ENCODE results near the gene METTL25B. TPM values are rescaled to one million over a fixed set of nuclear protein-coding genes. Genes with fewer than 3 reads are reported as not detected.

The METTL25B gene
- total and polyA plus RNA-seq, 10 of the 15 experiments (the other 5 are each of a cell fraction or from before 2014, with no cell fraction given) = 5.9 to 25.2 (median 13.5) TPM

DNA sequence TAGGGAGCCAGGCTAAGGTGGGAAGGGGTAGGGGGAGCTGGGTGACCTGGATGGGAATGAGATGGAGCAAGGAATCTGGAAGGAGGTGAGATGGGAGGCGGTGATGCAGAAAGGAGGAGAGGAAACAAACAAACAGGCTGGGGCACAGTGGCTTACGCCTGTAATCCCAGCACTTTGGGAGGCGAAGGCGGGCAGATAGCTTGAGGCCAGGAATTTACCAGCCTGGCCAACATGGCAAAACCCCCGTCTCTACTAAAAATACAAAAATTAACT, 33.6 kb upstream of the METTL25B start (continued):
- TF ChIP-seq, protein P1, sequence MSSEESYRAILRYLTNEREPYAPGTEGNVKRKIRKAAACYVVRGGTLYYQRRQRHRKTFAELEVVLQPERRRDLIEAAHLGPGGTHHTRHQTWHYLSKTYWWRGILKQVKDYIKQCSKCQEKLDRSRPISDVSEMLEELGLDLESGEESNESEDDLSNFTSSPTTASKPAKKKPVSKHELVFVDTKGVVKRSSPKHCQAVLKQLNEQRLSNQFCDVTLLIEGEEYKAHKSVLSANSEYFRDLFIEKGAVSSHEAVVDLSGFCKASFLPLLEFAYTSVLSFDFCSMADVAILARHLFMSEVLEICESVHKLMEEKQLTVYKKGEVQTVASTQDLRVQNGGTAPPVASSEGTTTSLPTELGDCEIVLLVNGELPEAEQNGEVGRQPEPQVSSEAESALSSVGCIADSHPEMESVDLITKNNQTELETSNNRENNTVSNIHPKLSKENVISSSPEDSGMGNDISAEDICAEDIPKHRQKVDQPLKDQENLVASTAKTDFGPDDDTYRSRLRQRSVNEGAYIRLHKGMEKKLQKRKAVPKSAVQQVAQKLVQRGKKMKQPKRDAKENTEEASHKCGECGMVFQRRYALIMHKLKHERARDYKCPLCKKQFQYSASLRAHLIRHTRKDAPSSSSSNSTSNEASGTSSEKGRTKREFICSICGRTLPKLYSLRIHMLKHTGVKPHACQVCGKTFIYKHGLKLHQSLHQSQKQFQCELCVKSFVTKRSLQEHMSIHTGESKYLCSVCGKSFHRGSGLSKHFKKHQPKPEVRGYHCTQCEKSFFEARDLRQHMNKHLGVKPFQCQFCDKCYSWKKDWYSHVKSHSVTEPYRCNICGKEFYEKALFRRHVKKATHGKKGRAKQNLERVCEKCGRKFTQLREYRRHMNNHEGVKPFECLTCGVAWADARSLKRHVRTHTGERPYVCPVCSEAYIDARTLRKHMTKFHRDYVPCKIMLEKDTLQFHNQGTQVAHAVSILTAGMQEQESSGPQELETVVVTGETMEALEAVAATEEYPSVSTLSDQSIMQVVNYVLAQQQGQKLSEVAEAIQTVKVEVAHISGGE (CRISPR knock-in tag; IDR thresholded peaks at IDR 0.05) = no peak
- no peak for TF ChIP-seq FOXM1 (IDR thresholded peaks at IDR 0.05; ENCODE audit: low read depth, low read length)
- no peak for TF ChIP-seq CEBPB (IDR thresholded peaks at IDR 0.05; ENCODE audit: borderline replicate concordance in 1 of 2, low read depth in 2 of 2, low read length in 2 of 2)
- no peak for TF ChIP-seq SIN3A (IDR thresholded peaks at IDR 0.05; ENCODE audit: low read depth, low read length)

DNA sequence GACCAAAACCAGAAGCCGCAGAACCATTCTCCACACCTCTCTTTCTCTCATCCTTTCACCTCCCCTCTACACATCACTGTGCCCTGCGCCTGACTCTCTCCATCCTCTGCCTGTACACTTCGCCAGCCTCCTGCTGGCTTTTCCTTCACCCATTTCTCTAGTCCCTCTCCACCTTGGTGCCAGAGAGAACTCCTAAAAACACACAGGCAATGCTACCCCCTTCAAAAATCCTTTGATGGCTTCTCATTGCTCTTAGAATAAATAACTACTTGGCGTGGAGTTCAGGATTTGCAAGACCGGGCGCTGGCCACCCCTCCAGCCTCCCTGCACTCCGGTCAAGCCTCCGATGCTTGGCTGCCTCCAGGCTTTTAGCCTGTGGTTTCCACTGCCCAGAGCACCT, 31.5 kb upstream of the METTL25B start:
- Histone ChIP-seq H2AFZ (ENCODE audit: control insufficient read depth, low read depth, low read length) (no peak overlapping the region), H3K36me3 (ENCODE audit: control insufficient read depth in 2 of 2, insufficient read depth in 2 of 2, low read length in 1 of 2) (no peaks in the 10 kb centered on the region), H3K4me1 (ENCODE audit: control insufficient read depth, insufficient read depth, low read length) (no peaks in the 10 kb centered on the region), H3K9ac (ENCODE audit: control insufficient read depth, insufficient read depth, low read length) (no peak overlapping the region), H3K9me3 (replicated peaks; ENCODE audit: control insufficient read depth, insufficient read depth, low read length) (no peaks in the 10 kb centered on the region), H4K20me1 (ENCODE audit: control insufficient read depth, insufficient read depth) (no peaks in the 10 kb centered on the region), H3K79me2 (ENCODE audit: control insufficient read depth, insufficient read depth, low read length) (no peaks in the 10 kb centered on the region), H3K27ac (ENCODE audit: control insufficient read depth, insufficient read depth) (no peak overlapping the region), H3K27me3 (replicated peaks in 1 of 2; ENCODE audit: control insufficient read depth in 2 of 2, insufficient read depth in 2 of 2, low read length in 1 of 2) (peaks cover 6 to 16% of the 10 kb centered on the region in 2 experiments), H3K4me2 (ENCODE audit: control insufficient read depth, insufficient read depth) (no peak overlapping the region), H3K4me3 (no peak overlapping the region)
- FAIRE-seq (no peak), ATAC-seq (no peak), DNase-seq (ENCODE audit: low read depth, low spot score) (no peak)
- TF ChIP-seq, protein P2, sequence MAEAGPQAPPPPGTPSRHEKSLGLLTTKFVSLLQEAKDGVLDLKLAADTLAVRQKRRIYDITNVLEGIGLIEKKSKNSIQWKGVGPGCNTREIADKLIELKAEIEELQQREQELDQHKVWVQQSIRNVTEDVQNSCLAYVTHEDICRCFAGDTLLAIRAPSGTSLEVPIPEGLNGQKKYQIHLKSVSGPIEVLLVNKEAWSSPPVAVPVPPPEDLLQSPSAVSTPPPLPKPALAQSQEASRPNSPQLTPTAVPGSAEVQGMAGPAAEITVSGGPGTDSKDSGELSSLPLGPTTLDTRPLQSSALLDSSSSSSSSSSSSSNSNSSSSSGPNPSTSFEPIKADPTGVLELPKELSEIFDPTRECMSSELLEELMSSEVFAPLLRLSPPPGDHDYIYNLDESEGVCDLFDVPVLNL (IDR thresholded peaks at IDR 0.05; ENCODE audit: low read depth, low read length) = no peak
- TF ChIP-seq HDGF (IDR thresholded peaks at IDR 0.05) (no peak), IKZF2 (IDR thresholded peaks at IDR 0.05) (no peak), RAD21 (IDR thresholded peaks at IDR 0.05; ENCODE audit: insufficient read depth, low read depth, low read length) (no peak), FOS (IDR thresholded peaks at IDR 0.05; ENCODE audit: borderline replicate concordance, extremely low read depth, insufficient read length) (no peak), EZH2 (IDR thresholded peaks at IDR 0.05; ENCODE audit: borderline replicate concordance, control insufficient read depth, low read depth, low read length) (no peak)
- TF ChIP-seq, protein P3, sequence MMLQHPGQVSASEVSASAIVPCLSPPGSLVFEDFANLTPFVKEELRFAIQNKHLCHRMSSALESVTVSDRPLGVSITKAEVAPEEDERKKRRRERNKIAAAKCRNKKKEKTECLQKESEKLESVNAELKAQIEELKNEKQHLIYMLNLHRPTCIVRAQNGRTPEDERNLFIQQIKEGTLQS (IDR thresholded peaks at IDR 0.05; ENCODE audit: borderline replicate concordance, extremely low read depth, low read depth, low read length) = no peak
- TF ChIP-seq, protein P4, sequence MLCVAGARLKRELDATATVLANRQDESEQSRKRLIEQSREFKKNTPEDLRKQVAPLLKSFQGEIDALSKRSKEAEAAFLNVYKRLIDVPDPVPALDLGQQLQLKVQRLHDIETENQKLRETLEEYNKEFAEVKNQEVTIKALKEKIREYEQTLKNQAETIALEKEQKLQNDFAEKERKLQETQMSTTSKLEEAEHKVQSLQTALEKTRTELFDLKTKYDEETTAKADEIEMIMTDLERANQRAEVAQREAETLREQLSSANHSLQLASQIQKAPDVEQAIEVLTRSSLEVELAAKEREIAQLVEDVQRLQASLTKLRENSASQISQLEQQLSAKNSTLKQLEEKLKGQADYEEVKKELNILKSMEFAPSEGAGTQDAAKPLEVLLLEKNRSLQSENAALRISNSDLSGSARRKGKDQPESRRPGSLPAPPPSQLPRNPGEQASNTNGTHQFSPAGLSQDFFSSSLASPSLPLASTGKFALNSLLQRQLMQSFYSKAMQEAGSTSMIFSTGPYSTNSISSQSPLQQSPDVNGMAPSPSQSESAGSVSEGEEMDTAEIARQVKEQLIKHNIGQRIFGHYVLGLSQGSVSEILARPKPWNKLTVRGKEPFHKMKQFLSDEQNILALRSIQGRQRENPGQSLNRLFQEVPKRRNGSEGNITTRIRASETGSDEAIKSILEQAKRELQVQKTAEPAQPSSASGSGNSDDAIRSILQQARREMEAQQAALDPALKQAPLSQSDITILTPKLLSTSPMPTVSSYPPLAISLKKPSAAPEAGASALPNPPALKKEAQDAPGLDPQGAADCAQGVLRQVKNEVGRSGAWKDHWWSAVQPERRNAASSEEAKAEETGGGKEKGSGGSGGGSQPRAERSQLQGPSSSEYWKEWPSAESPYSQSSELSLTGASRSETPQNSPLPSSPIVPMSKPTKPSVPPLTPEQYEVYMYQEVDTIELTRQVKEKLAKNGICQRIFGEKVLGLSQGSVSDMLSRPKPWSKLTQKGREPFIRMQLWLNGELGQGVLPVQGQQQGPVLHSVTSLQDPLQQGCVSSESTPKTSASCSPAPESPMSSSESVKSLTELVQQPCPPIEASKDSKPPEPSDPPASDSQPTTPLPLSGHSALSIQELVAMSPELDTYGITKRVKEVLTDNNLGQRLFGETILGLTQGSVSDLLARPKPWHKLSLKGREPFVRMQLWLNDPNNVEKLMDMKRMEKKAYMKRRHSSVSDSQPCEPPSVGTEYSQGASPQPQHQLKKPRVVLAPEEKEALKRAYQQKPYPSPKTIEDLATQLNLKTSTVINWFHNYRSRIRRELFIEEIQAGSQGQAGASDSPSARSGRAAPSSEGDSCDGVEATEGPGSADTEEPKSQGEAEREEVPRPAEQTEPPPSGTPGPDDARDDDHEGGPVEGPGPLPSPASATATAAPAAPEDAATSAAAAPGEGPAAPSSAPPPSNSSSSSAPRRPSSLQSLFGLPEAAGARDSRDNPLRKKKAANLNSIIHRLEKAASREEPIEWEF (IDR thresholded peaks at IDR 0.05; ENCODE audit: insufficient replicate concordance, low read depth, low read length) = no peak
- POLR2A ChIA-PET = no interaction called here
- no TSS peak for BruUV-seq (replicated peaks)
- WGBS (ENCODE audit: insufficient coverage, insufficient replicate concordance, low lambda C conversion rate, missing lambda C conversion rate) = 52% methylated on average over 8 of the region's 8 CpGs
- CTCF ChIA-PET = interaction anchor here (0.9 to 1.2 kb wide), 2 partner anchors 11 to 25 kb away, joined by 3 read pairs; no protein-coding TSS in a partner anchor
- in situ Hi-C loops (cut with MboI) (no loop called here), intact Hi-C loops (cut with micrococcal nuclease; ENCODE audit: unreplicated experiment) (no loop called here)
- SMC1A ChIA-PET (ENCODE audit: uncharacterized antibody, unreplicated experiment) = interaction anchor here (1.1 kb wide), 1 partner anchor 17 kb away, joined by 3 read pairs; no protein-coding TSS in a partner anchor
- RAD21 ChIA-PET (ENCODE audit: unreplicated experiment) = interaction anchor here (1.3 kb wide), 1 partner anchor 10 kb away, joined by 4 read pairs; no protein-coding TSS in a partner anchor

All from GM12878 (cell line).